OCI-LY7 (cell line): ENCODE data around the gene VENTX. TPM values are rescaled to one million over a fixed set of nuclear protein-coding genes. Genes with fewer than 3 reads are reported as not detected.

Experiments used
- BruUV-seq: library from RNA; stranded (reverse); fragments of 400-500 nt; replicated peaks from 2 replicates; lab custom pipeline; 2021; lab: Mats Ljungman, UMichigan
- CTCF ChIA-PET: fragments of 300-600 bp; sonication (Branson Sonifier 250); formaldehyde crosslinking; loops from one replicate; lab custom pipeline; 2022; ENCODE audit warnings: antibody characterized with exemption; ENCODE audit not compliant: unreplicated experiment; lab: Charles Lee
- POLR2A ChIA-PET: fragments of 300-600 bp; sonication (Branson Sonifier 250); formaldehyde crosslinking; loops from one replicate; lab custom pipeline; 2022; ENCODE audit warnings: antibody characterized with exemption; lab: Charles Lee
- DNase-seq: peaks from one replicate; pipeline ENCODE4 v3.0.0-alpha.2; 2015; ENCODE audit warnings: low spot score
- H2AFZ ChIP-seq: fragments of 200-600 bp; sonication (generic), shearing (Covaris generic); 2 replicates; pipeline ENCODE4 v1.6.1; 2014; ENCODE audit warnings: mild to moderate bottlenecking, antibody characterized with exemption, low read length, moderate library complexity
- H3K27ac ChIP-seq: fragments of 200-600 bp; sonication (generic); 2 replicates; pipeline ENCODE4 v1.5.1; 2014; ENCODE audit warnings: mixed run types, low read depth, mild to moderate bottlenecking, moderate library complexity, low read length, inconsistent platforms; ENCODE audit not compliant: poor library complexity, severe bottlenecking
- H3K36me3 ChIP-seq: fragments of 200-600 bp; sonication (generic); 2 replicates; pipeline ENCODE4 v1.6.1; 2014; ENCODE audit warnings: mild to moderate bottlenecking, antibody characterized with exemption, low read length, moderate library complexity, mixed read lengths; ENCODE audit not compliant: insufficient read depth
- H3K4me1 ChIP-seq: fragments of 200-600 bp; sonication (generic); 2 replicates; pipeline ENCODE4 v1.5.1; 2014; ENCODE audit warnings: mild to moderate bottlenecking, low read length; ENCODE audit not compliant: insufficient read depth, poor library complexity, severe bottlenecking
- H3K4me2 ChIP-seq: fragments of 200-600 bp; sonication (generic); 2 replicates; pipeline ENCODE4 v1.6.1; 2014; ENCODE audit warnings: mild to moderate bottlenecking, low read length
- H3K4me3 ChIP-seq: fragments of 200-600 bp; sonication (generic); 2 replicates; pipeline ENCODE4 v1.5.1; 2014; ENCODE audit warnings: mild to moderate bottlenecking, low read depth, low read length; ENCODE audit not compliant: poor library complexity, severe bottlenecking
- H3K79me2 ChIP-seq: fragments of 200-600 bp; sonication (generic); 2 replicates; pipeline ENCODE4 v1.6.1; 2016; ENCODE audit warnings: low read depth, mild to moderate bottlenecking, low read length, moderate library complexity, mixed read lengths; ENCODE audit not compliant: insufficient read depth
- H3K9me2 ChIP-seq: fragments of 200-600 bp; sonication (generic); 2 replicates; pipeline ENCODE4 v1.6.1; 2016; ENCODE audit warnings: mild to moderate bottlenecking, low read length, mixed read lengths; ENCODE audit not compliant: insufficient read depth
- H3K9me3 ChIP-seq: fragments of 200-600 bp; sonication (generic); 2 replicates; pipeline ENCODE4 v1.6.1; 2014; ENCODE audit warnings: mild to moderate bottlenecking, mixed run types, low read length, mixed read lengths
- H4K20me1 ChIP-seq: fragments of 200-600 bp; sonication (generic); 2 replicates; pipeline ENCODE4 v1.6.1; 2014; ENCODE audit warnings: mild to moderate bottlenecking, antibody characterized with exemption, low read length, moderate library complexity, mixed read lengths; ENCODE audit not compliant: insufficient read depth
- CTCF ChIP-seq: fragments of 200-600 bp; sonication (generic); conservative IDR thresholded peaks from 2 replicates; pipeline ENCODE4 v1.5.1; 2014; ENCODE audit warnings: mild to moderate bottlenecking, antibody characterized with exemption, low read length, moderate library complexity, mixed read lengths
- EZH2phosphoT487 ChIP-seq: fragments of 200-600 bp; sonication (generic); IDR thresholded peaks from 2 replicates; pipeline ENCODE4 v1.6.1; 2018; ENCODE audit warnings: low read depth, borderline replicate concordance, mild to moderate bottlenecking, mixed run types, antibody characterized with exemption, low read length, moderate library complexity, mixed read lengths
- intact Hi-C: fragments of 100-400 bp; cut with micrococcal nuclease; formaldehyde crosslinking; loops from one replicate; pipeline ENCODE4 v1.10.0; 2022; ENCODE audit not compliant: unreplicated experiment
- total RNA-seq, 2 experiments: library from RNA; depleted of rRNA in 1 of 2; stranded (reverse); fragments of >200 nt in 1 of 2; shearing (Covaris generic) in 1 of 2; gene quantifications; 2 replicates each; pipeline ENCODE4 v1.2.3, GENCODE V29; 2014 to 2022

VENTX gene
- total RNA-seq, 2 experiments from 2014 or later = not detected

- no peak for TF ChIP-seq EZH2phosphoT487
- TF ChIP-seq CTCF = no peak
- Histone ChIP-seq H3K27ac (no peak overlapping the region), H3K4me2 (no peak overlapping the region), H3K79me2 (no peaks in the 10 kb centered on the region), H3K36me3 (no peaks in the 10 kb centered on the region), H3K9me3 (no peaks in the 10 kb centered on the region), H4K20me1 (no peaks in the 10 kb centered on the region), H3K4me1 (peaks cover 26% of the 10 kb centered on the region), H3K9me2 (no peaks in the 10 kb centered on the region), H3K4me3 (no peak overlapping the region), H2AFZ (no peak overlapping the region)
- POLR2A ChIA-PET = interaction anchor here (0.5 to 0.9 kb wide), 2 partner anchors 16 to 162 kb away, joined by 3 to 5 read pairs; no protein-coding TSS in a partner anchor
- CTCF ChIA-PET = interaction anchor here (1.0 kb wide), 1 partner anchor 15 kb away, joined by 4 read pairs; no protein-coding TSS in a partner anchor
- BruUV-seq = no TSS peak
- no peak for DNase-seq
- intact Hi-C loops = no loop called here
Observed at GRCh38 chr10:133258818-133259601, 21.4 kb downstream of the VENTX start.

- POLR2A ChIA-PET = no interaction called here
- TF ChIP-seq EZH2phosphoT487 (no peak), CTCF (no peak)
- Histone ChIP-seq H3K4me2 (no peak overlapping the region), H3K36me3 (no peaks in the 10 kb centered on the region), H2AFZ (no peak overlapping the region), H4K20me1 (no peaks in the 10 kb centered on the region), H3K4me1 (peaks cover 26% of the 10 kb centered on the region), H3K4me3 (no peak overlapping the region), H3K9me2 (no peaks in the 10 kb centered on the region), H3K79me2 (no peaks in the 10 kb centered on the region), H3K9me3 (no peaks in the 10 kb centered on the region), H3K27ac (no peak overlapping the region)
- CTCF ChIA-PET = interaction anchor here (1.0 kb wide), 1 partner anchor 15 kb away, joined by 4 read pairs; no protein-coding TSS in a partner anchor
- intact Hi-C loops = no loop called here
- BruUV-seq = no TSS peak
- DNase-seq = no peak
Observed at GRCh38 chr10:133259602-133259989, 21.9 kb downstream of the VENTX start.
